Measurements from ENCODE around the gene AMZ1.

AMZ1 gene

DNA sequence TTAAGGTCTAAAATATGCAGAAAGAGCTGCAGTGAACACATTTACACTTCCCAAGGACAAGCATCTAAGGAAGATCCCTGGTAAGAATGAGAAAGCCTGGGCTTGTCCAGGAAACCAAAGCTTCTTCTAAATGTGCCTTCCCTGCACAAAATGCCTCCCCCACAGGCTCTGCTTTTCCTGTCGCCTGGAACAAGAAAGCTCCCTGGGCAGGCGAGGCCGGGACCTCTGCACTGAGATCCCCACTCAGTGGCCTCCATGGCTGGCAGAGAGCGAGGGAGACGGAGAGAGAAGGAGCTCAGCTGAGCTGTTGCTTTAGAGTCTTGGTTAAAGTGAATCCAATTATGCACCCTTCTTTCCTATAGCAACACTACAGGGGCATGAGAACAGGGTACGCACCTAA, 75.6 kb downstream of the AMZ1 start:
- Histone ChIP-seq H4K20me1 (ENCODE audit: insufficient read depth, low read length) (peaks cover 18% of the 10 kb centered on the region; the same call in 1 of the 2 replicates), H3K27ac (ENCODE audit: low read length) (no peak overlapping the region), H3K4me3 (ENCODE audit: low read depth in 1 of 2, low read length in 2 of 2) (no peak overlapping the region), H2AFZ (ENCODE audit: low read depth, low read length) (no peak overlapping the region), H3K4me2 (ENCODE audit: insufficient read depth, low read length) (no peak overlapping the region), H3K9me3 (ENCODE audit: insufficient read depth, low read length, severe bottlenecking) (no peaks in the 10 kb centered on the region), H3K9ac (ENCODE audit: low read depth, low read length) (no peak overlapping the region), H3K27me3 (ENCODE audit: insufficient read depth, low read length, poor library complexity) (no peaks in the 10 kb centered on the region), H3K79me2 (ENCODE audit: insufficient read depth, low read length) (no peaks in the 10 kb centered on the region), H3K4me1 (ENCODE audit: insufficient read depth, low read length) (peaks cover 3% of the 10 kb centered on the region; the same call in 1 of the 2 replicates), H3K36me3 (ENCODE audit: insufficient read depth, low read length) (peaks cover 7% of the 10 kb centered on the region; the same call in 1 of the 2 replicates)
- no peak for DNase-seq
- ATAC-seq (ENCODE audit: insufficient read depth, low read depth), result no peak
- TF ChIP-seq, protein P1, sequence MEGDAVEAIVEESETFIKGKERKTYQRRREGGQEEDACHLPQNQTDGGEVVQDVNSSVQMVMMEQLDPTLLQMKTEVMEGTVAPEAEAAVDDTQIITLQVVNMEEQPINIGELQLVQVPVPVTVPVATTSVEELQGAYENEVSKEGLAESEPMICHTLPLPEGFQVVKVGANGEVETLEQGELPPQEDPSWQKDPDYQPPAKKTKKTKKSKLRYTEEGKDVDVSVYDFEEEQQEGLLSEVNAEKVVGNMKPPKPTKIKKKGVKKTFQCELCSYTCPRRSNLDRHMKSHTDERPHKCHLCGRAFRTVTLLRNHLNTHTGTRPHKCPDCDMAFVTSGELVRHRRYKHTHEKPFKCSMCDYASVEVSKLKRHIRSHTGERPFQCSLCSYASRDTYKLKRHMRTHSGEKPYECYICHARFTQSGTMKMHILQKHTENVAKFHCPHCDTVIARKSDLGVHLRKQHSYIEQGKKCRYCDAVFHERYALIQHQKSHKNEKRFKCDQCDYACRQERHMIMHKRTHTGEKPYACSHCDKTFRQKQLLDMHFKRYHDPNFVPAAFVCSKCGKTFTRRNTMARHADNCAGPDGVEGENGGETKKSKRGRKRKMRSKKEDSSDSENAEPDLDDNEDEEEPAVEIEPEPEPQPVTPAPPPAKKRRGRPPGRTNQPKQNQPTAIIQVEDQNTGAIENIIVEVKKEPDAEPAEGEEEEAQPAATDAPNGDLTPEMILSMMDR (IDR thresholded peaks at IDR 0.05; ENCODE audit: borderline replicate concordance, extremely low read depth, low read length, poor library complexity, severe bottlenecking), result no peak
- TF ChIP-seq EZH2 (IDR thresholded peaks at IDR 0.05; ENCODE audit: borderline replicate concordance, low read depth, low read length, severe bottlenecking), result no peak

DNA sequence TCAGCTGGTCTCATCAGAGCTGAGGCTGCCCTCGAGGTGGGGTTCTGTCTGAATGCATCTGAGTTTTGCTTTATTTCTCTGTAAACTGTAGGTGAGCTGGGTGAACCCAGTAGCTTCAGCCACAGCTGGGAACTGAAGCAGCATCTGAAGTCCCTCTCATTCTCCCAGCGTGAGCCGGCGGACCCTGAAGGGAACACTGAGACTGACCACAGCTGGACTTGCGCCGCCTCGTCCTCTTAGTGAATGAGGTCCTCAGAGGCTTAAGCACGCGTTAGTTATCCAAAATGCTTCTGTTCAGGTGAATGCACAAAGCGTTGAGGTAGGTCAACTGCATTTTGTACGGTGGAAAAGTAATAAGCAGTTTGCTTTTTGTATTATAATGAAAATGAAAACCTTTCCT, 76.6 kb downstream of the AMZ1 start:
- H3K4me2 ChIP-seq (ENCODE audit: insufficient read depth, low read length), result no peak overlapping the region
- H3K9ac ChIP-seq (ENCODE audit: low read depth, low read length), result no peak overlapping the region
- no peak for DNase-seq
- H3K9me3 ChIP-seq (ENCODE audit: insufficient read depth, low read length, severe bottlenecking), result no peaks in the 10 kb centered on the region
- H3K27ac ChIP-seq (ENCODE audit: low read length), result no peak overlapping the region
- ATAC-seq (ENCODE audit: insufficient read depth, low read depth), result no peak
- H3K4me3 ChIP-seq (ENCODE audit: low read depth in 1 of 2, low read length in 2 of 2), result no peak overlapping the region
- TF ChIP-seq EZH2 (IDR thresholded peaks at IDR 0.05; ENCODE audit: borderline replicate concordance, low read depth, low read length, severe bottlenecking), result no peak
- TF ChIP-seq, protein P1 (IDR thresholded peaks at IDR 0.05; ENCODE audit: borderline replicate concordance, extremely low read depth, low read length, poor library complexity, severe bottlenecking), result no peak
- H4K20me1 ChIP-seq (ENCODE audit: insufficient read depth, low read length), result peaks cover 18% of the 10 kb centered on the region; the same call in 1 of the 2 replicates
- no peaks in the 10 kb centered on the region for H3K27me3 ChIP-seq (ENCODE audit: insufficient read depth, low read length, poor library complexity)
- H3K4me1 ChIP-seq (ENCODE audit: insufficient read depth, low read length), result no peaks in the 10 kb centered on the region
- peaks cover 7% of the 10 kb centered on the region; the same call in 1 of the 2 replicates for H3K36me3 ChIP-seq (ENCODE audit: insufficient read depth, low read length)
- H2AFZ ChIP-seq (ENCODE audit: low read depth, low read length), result no peak overlapping the region
- no peaks in the 10 kb centered on the region for H3K79me2 ChIP-seq (ENCODE audit: insufficient read depth, low read length)
